GM15510 (cell line): ENCODE data around the gene DHX16.

Experiments
- POLR2A ChIP-seq: IDR thresholded peaks from 3 replicates; pipeline ENCODE4 v1.6.1; 2011; ENCODE audit warnings: borderline replicate concordance; ENCODE audit not compliant: insufficient read length; ENCODE audit errors: extremely low read depth

The DHX16 gene

GRCh38 chr6:30656513-30656912 lies 16.3 kb downstream of the DHX16 start:
- TF ChIP-seq POLR2A = no peak

- TF ChIP-seq POLR2A = no peak
Measured at GRCh38 chr6:30655743-30656094, 17.1 kb downstream of the DHX16 start.

GRCh38 chr6:30654798-30655742 lies 17.7 kb downstream of the DHX16 start:
- TF ChIP-seq POLR2A = no peak

- TF ChIP-seq POLR2A = no peak
Measured at GRCh38 chr6:30651143-30651542, 21.7 kb downstream of the DHX16 start.

GRCh38 chr6:30647242-30648116 lies 25.3 kb downstream of the DHX16 start:
- TF ChIP-seq POLR2A = peak; percentile 41

GRCh38 chr6:30646450-30647241 lies 26.2 kb downstream of the DHX16 start, which contains the start of gene C6orf136:
TSS of gene C6orf136 (plus strand) at chr6:30647133. CDS start at chr6:30647232, 99 bp downstream.
- peak; percentile 33 for TF ChIP-seq POLR2A

GRCh38 chr6:30645989-30646388 lies 26.8 kb downstream of the DHX16 start:
- TF ChIP-seq POLR2A = no peak

GRCh38 chr6:30644769-30645168 lies 28.0 kb downstream of the DHX16 start:
- no peak for TF ChIP-seq POLR2A

- TF ChIP-seq POLR2A = no peak
Measured at GRCh38 chr6:30643656-30644055, 29.1 kb downstream of the DHX16 start.

GRCh38 chr6:30641048-30641447 lies 31.8 kb downstream of the DHX16 start:
- no peak for TF ChIP-seq POLR2A

GRCh38 chr6:30640481-30640880 lies 32.3 kb downstream of the DHX16 start:
- no peak for TF ChIP-seq POLR2A

GRCh38 chr6:30635834-30636233 lies 37.0 kb downstream of the DHX16 start:
- TF ChIP-seq POLR2A = no peak

GRCh38 chr6:30626484-30627366 lies 46.1 kb downstream of the DHX16 start, which contains the start of gene ATAT1:
TSS of gene ATAT1 (plus strand) at chr6:30626874.
- peak; percentile 76 for TF ChIP-seq POLR2A
